GM12878 (cell line): ENCODE measurements around the gene CCDC57. TPM values are rescaled to one million over a fixed set of nuclear protein-coding genes. Genes with fewer than 3 reads are reported as not detected.

Source experiments
- ATAC-seq: fragments of 200-7000 bp; cut with Tn5 transposase; 3 replicates; pipeline ENCODE4 v1.9.1; 2020; ENCODE audit warnings: mild to moderate bottlenecking, moderate library complexity
- BruUV-seq: library from RNA; stranded (reverse); fragments of 400-500 nt; replicated peaks from 2 replicates; lab custom pipeline; 2021; lab: Mats Ljungman, UMichigan
- CTCF ChIA-PET: fragments of 300-600 bp; sonication (Branson Sonifier 250); formaldehyde crosslinking; extraction: SDS; loops from one replicate; lab custom pipeline; 2021; ENCODE audit warnings: inconsistent platforms; lab: Yijun Ruan, JAX
- POLR2A ChIA-PET: fragments of 350-600 bp; formaldehyde crosslinking; extraction: SDS; loops from one replicate; lab custom pipeline; 2021; ENCODE audit warnings: inconsistent platforms; lab: Charles Lee
- RAD21 ChIA-PET: fragments of 300-600 bp; sonication (Branson Sonifier 250); formaldehyde crosslinking; loops from one replicate; lab custom pipeline; 2023; ENCODE audit warnings: antibody characterized with exemption; ENCODE audit not compliant: unreplicated experiment; lab: Charles Lee
- SMC1A ChIA-PET: fragments of 300-600 bp; sonication (Branson Sonifier 250); formaldehyde crosslinking; loops from one replicate; lab custom pipeline; 2023; ENCODE audit not compliant: unreplicated experiment, uncharacterized antibody; lab: Charles Lee
- DNase-seq: peaks from one replicate; pipeline ENCODE4 v3.0.0-alpha.2; 2011; ENCODE audit warnings: low read depth, low spot score
- FAIRE-seq: peaks from 3 replicates; lab custom pipeline; 2011; peaks lifted over from hg19 to GRCh38; lab: Jason Lieb, UNC
- H2AFZ ChIP-seq: 2 replicates; pipeline ENCODE4 v1.6.0; 2011; ENCODE audit warnings: low read depth, low read length, control low read depth; ENCODE audit not compliant: control insufficient read depth
- H3K27ac ChIP-seq: 2 replicates; pipeline ENCODE4 v1.5.1; 2011; ENCODE audit warnings: control low read depth; ENCODE audit not compliant: control insufficient read depth, insufficient read depth
- H3K27me3 ChIP-seq, 2 experiments: replicated peaks in 1 of 2; 2 replicates each; pipeline versions ENCODE4 v1.6.0 to v1.6.1; 2011; ENCODE audit warnings: low read length in 1 of 2; ENCODE audit not compliant: control insufficient read depth in 2 of 2, insufficient read depth in 2 of 2
- H3K36me3 ChIP-seq, 2 experiments: 2 replicates each; pipeline ENCODE4 v1.5.1; 2011; ENCODE audit warnings: low read length in 1 of 2; ENCODE audit not compliant: control insufficient read depth in 2 of 2, insufficient read depth in 2 of 2
- H3K4me1 ChIP-seq: 2 replicates; pipeline ENCODE4 v1.6.1; 2011; ENCODE audit warnings: mild to moderate bottlenecking, low read length, moderate library complexity, mixed read lengths; ENCODE audit not compliant: control insufficient read depth, insufficient read depth
- H3K4me2 ChIP-seq: 2 replicates; pipeline ENCODE4 v1.6.0; 2011; ENCODE audit warnings: control low read depth; ENCODE audit not compliant: control insufficient read depth, insufficient read depth
- H3K4me3 ChIP-seq: fragments of 200-600 bp; sonication (generic); 2 replicates; pipeline ENCODE4 v1.5.1; 2016
- H3K79me2 ChIP-seq: 2 replicates; pipeline ENCODE4 v1.6.0; 2011; ENCODE audit warnings: low read length; ENCODE audit not compliant: control insufficient read depth, insufficient read depth
- H3K9ac ChIP-seq: 2 replicates; pipeline ENCODE4 v1.8.0; 2011; ENCODE audit warnings: low read length, control low read depth, mixed read lengths; ENCODE audit not compliant: control insufficient read depth, insufficient read depth
- H3K9me3 ChIP-seq: replicated peaks from 3 replicates; pipeline ENCODE4 v1.5.1; 2011; ENCODE audit warnings: mild to moderate bottlenecking, low read length; ENCODE audit not compliant: control insufficient read depth, insufficient read depth
- H4K20me1 ChIP-seq: 2 replicates; pipeline ENCODE4 v1.6.0; 2011; ENCODE audit not compliant: control insufficient read depth, insufficient read depth
- FOXM1 ChIP-seq: IDR thresholded peaks from 2 replicates; pipeline ENCODE4 v1.6.1; 2012; ENCODE audit warnings: low read depth, mild to moderate bottlenecking, inconsistent platforms, low read length, moderate library complexity
- IKZF2 ChIP-seq, 2 experiments: fragments of 450-650 bp; IDR thresholded peaks; 2 replicates each; pipeline ENCODE4 v1.6.1; 2017; ENCODE audit warnings: mild to moderate bottlenecking in 2 of 2, moderate library complexity in 2 of 2
- IRF3 ChIP-seq: fragments of 450-650 bp; IDR thresholded peaks from 2 replicates; pipeline ENCODE4 v1.6.1; 2014; ENCODE audit warnings: mild to moderate bottlenecking
- MEF2B ChIP-seq: fragments of 450-650 bp; IDR thresholded peaks from 2 replicates; pipeline ENCODE4 v1.6.1; 2018; ENCODE audit warnings: mild to moderate bottlenecking, moderate library complexity; ENCODE audit not compliant: partially characterized antibody, poor library complexity, severe bottlenecking
- MTA3 ChIP-seq: IDR thresholded peaks from 2 replicates; pipeline ENCODE4 v1.6.1; 2012; ENCODE audit warnings: low read length, inconsistent platforms, borderline replicate concordance
- NR2C1 ChIP-seq: fragments of 450-650 bp; IDR thresholded peaks from 2 replicates; pipeline ENCODE4 v1.6.1; 2017; ENCODE audit warnings: antibody characterized with exemption, mild to moderate bottlenecking, moderate library complexity
- PAX5 ChIP-seq: IDR thresholded peaks from 2 replicates; pipeline ENCODE4 v1.6.1; 2011; ENCODE audit warnings: low read depth, low read length, borderline replicate concordance
- POLR2A ChIP-seq: IDR thresholded peaks from 2 replicates; pipeline ENCODE4 v1.6.1; 2011; ENCODE audit warnings: low read depth, mild to moderate bottlenecking, low read length
- ZNF687 ChIP-seq: fragments of 450-650 bp; IDR thresholded peaks from 2 replicates; pipeline ENCODE4 v1.6.1; 2017; ENCODE audit warnings: mild to moderate bottlenecking, moderate library complexity
- WGBS: methylation state at CpG from one replicate; pipeline ENCODE4 v1.1.6; 2016; ENCODE audit warnings: low lambda C conversion rate; ENCODE audit not compliant: insufficient replicate concordance, insufficient coverage; ENCODE audit errors: missing lambda C conversion rate; 5-methylcytosine and 5-hydroxymethylcytosine counted together
- in situ Hi-C: fragments of 300-500 bp; cut with MboI; formaldehyde crosslinking; loops from 9 replicates; pipeline ENCODE4 v1.14.3; 2018; ENCODE audit warnings: mixed read lengths
- intact Hi-C: fragments of 100-400 bp; cut with micrococcal nuclease; formaldehyde crosslinking; loops from one replicate; pipeline ENCODE4 v1.14.2; 2022; ENCODE audit not compliant: unreplicated experiment
- polyA plus RNA-seq, 11 experiments: library from polyadenylated mRNA; depleted of rRNA in 4 of 11; unstranded in 6 of 11; stranded (reverse) in 5 of 11; fragments of >200 nt; fragmentation: Nextera tagmentation in 4 of 11; fragmentation: Illumina TruSeq in 1 of 11; extraction: Ambion mirVana in 4 of 11; extraction: Trizol in 1 of 11; gene quantifications; 1 replicate in 1 of 11; 2 replicates in 10 of 11; pipeline versions ENCODE4 v1.2.1 to v1.2.3, GENCODE V29; 2011 to 2016; ENCODE audit warnings: inconsistent platforms in 2 of 11, missing spikeins in 2 of 11, low read depth in 1 of 11
- total RNA-seq, 4 experiments: library from RNA; depleted of rRNA in 3 of 4; stranded (reverse); fragments of >200 nt in 3 of 4; fragmentation: Illumina TruSeq in 1 of 4; extraction: Trizol in 1 of 4; gene quantifications; 2 replicates each; pipeline versions ENCODE4 v1.2.1 to v1.2.3, GENCODE V29; 2013 to 2021

CCDC57 gene
- total and polyA plus RNA-seq, 10 of the 15 experiments (the other 5 are each of a cell fraction or from before 2014, with no cell fraction given), result 5.4 to 123 (median 45.8) TPM

GRCh38 chr17:82149401-82150099 lies 63.1 kb downstream of the CCDC57 start:
- ChIA-PET RAD21 (no interaction called here), POLR2A (no interaction called here)
- intact Hi-C loops (loop anchor here (5.0 kb wide), 1 partner anchor 42 kb away; no protein-coding TSS in a partner anchor), in situ Hi-C loops (no loop called here)
- 94% methylated on average over 27 of the region's 27 CpGs for WGBS
- Histone ChIP-seq H3K4me1 (no peaks in the 10 kb centered on the region), H2AFZ (no peak overlapping the region), H3K79me2 (no peaks in the 10 kb centered on the region), H3K36me3 (no peaks in the 10 kb centered on the region), H3K4me2 (no peak overlapping the region), H3K27me3 (no peaks in the 10 kb centered on the region), H3K27ac (no peak overlapping the region), H3K4me3 (no peak overlapping the region)
- FAIRE-seq, result no peak
- BruUV-seq, result no TSS peak
- no peak for TF ChIP-seq NR2C1
- TF ChIP-seq MEF2B, result no peak
- no peak for TF ChIP-seq MTA3
- TF ChIP-seq ZNF687, result no peak
- TF ChIP-seq PAX5, result peak; percentile 71; the same call in 1 of the 2 replicates
- TF ChIP-seq IRF3, result no peak
- no peak for TF ChIP-seq POLR2A
- no peak for TF ChIP-seq IKZF2 (IDR thresholded peaks at IDR 0.05)
- peak; percentile 64; the same call in 1 of the 2 replicates for TF ChIP-seq FOXM1
- TF ChIP-seq, all 136 proteins: peak for 2
- ATAC-seq, result no peak
- no peaks in the 10 kb centered on the region for H3K9me3 ChIP-seq
- SMC1A ChIA-PET, result no interaction called here
- H4K20me1 ChIP-seq, result no peaks in the 10 kb centered on the region
- no peak for DNase-seq
- no peak overlapping the region for H3K9ac ChIP-seq
- CTCF ChIA-PET, result no interaction called here
